ENCODE measurements around the gene ASNSD1.

Gene ASNSD1
- long read RNA-seq, transcript ASNSD1-201 (6 exons, 2,450 nt), result major isoform, 187 of 311 reads
- long read RNA-seq, transcript ASNSD1-209 (4 exons, 581 nt), result minor isoform, 6 of 311 reads
- long read RNA-seq, partial matches to known transcripts, result 4 of 311 reads
- long read RNA-seq, other reads (novel, unspliced or antisense), result 111 of 311 reads

DNA sequence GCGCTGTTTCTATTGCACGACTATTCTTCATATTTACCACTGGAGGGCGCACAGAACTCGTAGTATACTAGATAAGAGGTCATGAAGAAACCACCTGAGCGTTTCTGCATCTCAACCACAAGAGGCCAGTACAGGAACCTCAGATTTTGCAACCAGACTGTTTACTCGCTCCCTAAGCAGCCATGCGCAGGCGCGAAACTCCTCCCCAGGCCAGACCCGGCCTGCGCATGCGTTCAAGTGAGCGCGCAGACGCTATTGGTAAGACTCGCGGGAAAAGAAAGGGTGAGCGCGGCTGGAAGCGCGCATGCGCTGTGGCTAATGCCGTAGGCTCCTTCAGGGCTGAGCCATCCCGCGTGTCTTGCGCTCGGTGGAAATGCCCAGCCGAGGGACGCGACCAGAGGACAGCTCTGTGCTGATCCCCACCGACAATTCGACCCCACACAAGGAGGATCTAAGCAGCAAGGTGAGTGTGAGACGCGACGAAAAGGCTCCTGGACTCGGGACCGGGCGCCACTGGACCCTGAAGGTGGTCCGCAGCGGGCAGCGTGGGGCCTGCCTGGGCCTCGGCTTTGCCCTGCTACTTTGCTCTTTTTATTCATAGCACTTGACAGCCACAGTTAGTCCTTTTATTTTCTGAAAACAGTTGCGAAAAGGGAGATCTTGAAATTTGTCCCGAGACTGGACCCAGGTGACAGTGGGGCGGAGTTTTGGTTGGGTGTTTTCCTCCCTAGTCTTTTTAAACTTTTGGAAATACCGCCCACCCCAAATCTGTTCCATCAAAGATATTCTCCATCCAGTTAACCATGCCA lies at the start of gene ASNSD1:
Gene ASNSD1, plus strand, starts transcription at position 312 of the 809 bp plus-strand sequence. CDS start 4,674 bp downstream, outside the sequence.
- peak within 1 kb of the TSS; percentile 76 for H3K27ac ChIP-seq (replicated peaks)
- DNase-seq (ENCODE audit: low read depth in 1 of 2, low spot score in 1 of 2), result peak; percentile 98 to 99
- TF ChIP-seq GABPA (IDR thresholded peaks at IDR 0.05; ENCODE audit: low read depth), result no peak
- TF ChIP-seq SPI1 (IDR thresholded peaks at IDR 0.05; ENCODE audit: borderline replicate concordance, low read depth), result no peak
- TF ChIP-seq, protein P1, sequence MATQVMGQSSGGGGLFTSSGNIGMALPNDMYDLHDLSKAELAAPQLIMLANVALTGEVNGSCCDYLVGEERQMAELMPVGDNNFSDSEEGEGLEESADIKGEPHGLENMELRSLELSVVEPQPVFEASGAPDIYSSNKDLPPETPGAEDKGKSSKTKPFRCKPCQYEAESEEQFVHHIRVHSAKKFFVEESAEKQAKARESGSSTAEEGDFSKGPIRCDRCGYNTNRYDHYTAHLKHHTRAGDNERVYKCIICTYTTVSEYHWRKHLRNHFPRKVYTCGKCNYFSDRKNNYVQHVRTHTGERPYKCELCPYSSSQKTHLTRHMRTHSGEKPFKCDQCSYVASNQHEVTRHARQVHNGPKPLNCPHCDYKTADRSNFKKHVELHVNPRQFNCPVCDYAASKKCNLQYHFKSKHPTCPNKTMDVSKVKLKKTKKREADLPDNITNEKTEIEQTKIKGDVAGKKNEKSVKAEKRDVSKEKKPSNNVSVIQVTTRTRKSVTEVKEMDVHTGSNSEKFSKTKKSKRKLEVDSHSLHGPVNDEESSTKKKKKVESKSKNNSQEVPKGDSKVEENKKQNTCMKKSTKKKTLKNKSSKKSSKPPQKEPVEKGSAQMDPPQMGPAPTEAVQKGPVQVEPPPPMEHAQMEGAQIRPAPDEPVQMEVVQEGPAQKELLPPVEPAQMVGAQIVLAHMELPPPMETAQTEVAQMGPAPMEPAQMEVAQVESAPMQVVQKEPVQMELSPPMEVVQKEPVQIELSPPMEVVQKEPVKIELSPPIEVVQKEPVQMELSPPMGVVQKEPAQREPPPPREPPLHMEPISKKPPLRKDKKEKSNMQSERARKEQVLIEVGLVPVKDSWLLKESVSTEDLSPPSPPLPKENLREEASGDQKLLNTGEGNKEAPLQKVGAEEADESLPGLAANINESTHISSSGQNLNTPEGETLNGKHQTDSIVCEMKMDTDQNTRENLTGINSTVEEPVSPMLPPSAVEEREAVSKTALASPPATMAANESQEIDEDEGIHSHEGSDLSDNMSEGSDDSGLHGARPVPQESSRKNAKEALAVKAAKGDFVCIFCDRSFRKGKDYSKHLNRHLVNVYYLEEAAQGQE (IDR thresholded peaks at IDR 0.05; ENCODE audit: insufficient replicate concordance, low read depth), result no peak
- TF ChIP-seq POLR2AphosphoS5 (IDR thresholded peaks at IDR 0.05; ENCODE audit: low read depth), result peak; percentile 92
- peak; percentile 91 for TF ChIP-seq CTCF (IDR thresholded peaks at IDR 0.05; ENCODE audit: insufficient read depth, low read length)

GRCh38 chr2:189613077-189613636 lies 48.1 kb upstream of the ASNSD1 start:
- H3K27ac ChIP-seq (replicated peaks), result no peak overlapping the region
- H3K4me3 ChIP-seq (replicated peaks; ENCODE audit: insufficient read depth, low read length), result no peak overlapping the region

More for the DNA sequence above, at the start of gene ASNSD1:
- peak within 1 kb of the TSS; percentile 94 for H3K4me3 ChIP-seq (replicated peaks; ENCODE audit: insufficient read depth, low read length)
- no peaks in the 10 kb centered on the region for H3K27me3 ChIP-seq (ENCODE audit: insufficient read depth, poor library complexity, severe bottlenecking)

More at GRCh38 chr2:189613077-189613636, 48.1 kb upstream of the ASNSD1 start:
- DNase-seq (ENCODE audit: low read depth in 1 of 2, low spot score in 1 of 2), result no peak
- no peaks in the 10 kb centered on the region for H3K27me3 ChIP-seq (ENCODE audit: insufficient read depth, poor library complexity, severe bottlenecking)
- TF ChIP-seq, protein P1 (IDR thresholded peaks at IDR 0.05; ENCODE audit: insufficient replicate concordance, low read depth), result no peak
- no peak for TF ChIP-seq POLR2AphosphoS5 (IDR thresholded peaks at IDR 0.05; ENCODE audit: low read depth)
- TF ChIP-seq GABPA (IDR thresholded peaks at IDR 0.05; ENCODE audit: low read depth), result no peak
- no peak for TF ChIP-seq SPI1 (IDR thresholded peaks at IDR 0.05; ENCODE audit: borderline replicate concordance, low read depth)
- no peak for TF ChIP-seq CTCF (IDR thresholded peaks at IDR 0.05; ENCODE audit: insufficient read depth, low read length)
